Fibroblast of villous mesenchyme (primary cell): ENCODE data around the gene DCHS1. TPM values are rescaled to one million over a fixed set of nuclear protein-coding genes. Genes with fewer than 3 reads are reported as not detected.

ENCODE experiments used
- DNase-seq: peaks from one replicate; pipeline ENCODE4 v3.0.0-alpha.2; 2010; ENCODE audit warnings: low read depth
- H3K4me3 ChIP-seq: 2 replicates; pipeline ENCODE4 v1.5.1; 2011; ENCODE audit warnings: low read depth, mild to moderate bottlenecking, low read length
- total RNA-seq: library from RNA; depleted of rRNA; stranded (reverse); fragments of >200 nt; gene quantifications from 2 replicates; pipeline ENCODE4 v1.2.3, GENCODE V29; 2012
- TF ChIP-seq, protein P1 (sequence below): IDR thresholded peaks from 2 replicates; pipeline ENCODE4 v1.5.1; 2012; ENCODE audit warnings: low read depth, mild to moderate bottlenecking, low read length; ENCODE audit not compliant: insufficient read depth

Gene DCHS1
- total RNA-seq, 1 donor = 33.7 TPM

DNA sequence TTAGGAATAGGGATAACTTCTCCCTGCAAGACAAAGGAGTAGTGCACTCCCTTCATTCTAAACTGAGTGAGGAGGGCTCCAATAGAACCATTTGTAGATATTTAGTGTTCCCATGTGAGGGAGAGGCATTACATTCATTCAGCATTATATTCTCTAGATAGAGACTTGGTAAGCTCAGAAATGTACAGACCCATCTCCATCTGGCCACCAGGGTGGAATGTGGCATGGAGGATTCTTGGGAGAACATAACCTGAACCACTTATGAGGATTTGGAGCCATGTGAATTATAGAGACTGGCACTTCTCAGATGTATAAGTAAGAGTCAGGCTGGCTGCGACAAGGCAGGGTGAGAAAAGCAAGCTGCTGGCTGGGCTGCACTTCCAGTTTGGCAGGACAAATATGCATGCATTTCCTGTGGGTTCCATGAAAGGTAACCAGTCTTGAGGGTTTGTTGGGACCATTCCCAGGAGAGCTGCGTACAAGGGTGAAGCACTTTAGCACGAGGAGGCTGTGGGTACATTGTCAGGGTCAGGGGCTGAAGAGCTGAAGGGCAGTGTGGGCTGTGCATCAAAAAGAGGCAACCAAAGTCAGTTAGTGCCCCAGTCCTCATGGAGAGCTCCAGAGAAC lies 61.4 kb downstream of the DCHS1 start:
- no peak overlapping the region for H3K4me3 ChIP-seq
- no peak for DNase-seq
- TF ChIP-seq, protein P1, sequence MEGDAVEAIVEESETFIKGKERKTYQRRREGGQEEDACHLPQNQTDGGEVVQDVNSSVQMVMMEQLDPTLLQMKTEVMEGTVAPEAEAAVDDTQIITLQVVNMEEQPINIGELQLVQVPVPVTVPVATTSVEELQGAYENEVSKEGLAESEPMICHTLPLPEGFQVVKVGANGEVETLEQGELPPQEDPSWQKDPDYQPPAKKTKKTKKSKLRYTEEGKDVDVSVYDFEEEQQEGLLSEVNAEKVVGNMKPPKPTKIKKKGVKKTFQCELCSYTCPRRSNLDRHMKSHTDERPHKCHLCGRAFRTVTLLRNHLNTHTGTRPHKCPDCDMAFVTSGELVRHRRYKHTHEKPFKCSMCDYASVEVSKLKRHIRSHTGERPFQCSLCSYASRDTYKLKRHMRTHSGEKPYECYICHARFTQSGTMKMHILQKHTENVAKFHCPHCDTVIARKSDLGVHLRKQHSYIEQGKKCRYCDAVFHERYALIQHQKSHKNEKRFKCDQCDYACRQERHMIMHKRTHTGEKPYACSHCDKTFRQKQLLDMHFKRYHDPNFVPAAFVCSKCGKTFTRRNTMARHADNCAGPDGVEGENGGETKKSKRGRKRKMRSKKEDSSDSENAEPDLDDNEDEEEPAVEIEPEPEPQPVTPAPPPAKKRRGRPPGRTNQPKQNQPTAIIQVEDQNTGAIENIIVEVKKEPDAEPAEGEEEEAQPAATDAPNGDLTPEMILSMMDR = no peak

DNA sequence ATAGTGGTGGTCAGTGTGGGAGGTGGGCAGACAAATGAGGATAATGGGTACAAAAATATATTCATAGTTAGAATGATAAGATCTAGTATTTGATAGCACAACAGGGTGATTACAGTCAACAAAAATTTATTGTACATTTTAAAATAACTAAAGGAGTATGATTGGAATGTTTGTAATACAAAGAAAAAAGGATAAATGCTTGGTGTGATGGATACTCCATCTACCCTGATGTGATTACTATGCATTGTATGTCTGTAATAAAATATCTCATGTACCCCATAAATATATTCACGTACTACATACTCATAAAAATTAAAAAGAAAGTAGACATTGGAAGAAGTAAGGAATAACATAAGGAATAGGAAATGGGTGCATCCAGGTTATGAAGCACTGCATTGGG lies 67.6 kb downstream of the DCHS1 start:
- no peak for DNase-seq
- no peak overlapping the region for H3K4me3 ChIP-seq
- TF ChIP-seq, protein P1 = no peak

DNA sequence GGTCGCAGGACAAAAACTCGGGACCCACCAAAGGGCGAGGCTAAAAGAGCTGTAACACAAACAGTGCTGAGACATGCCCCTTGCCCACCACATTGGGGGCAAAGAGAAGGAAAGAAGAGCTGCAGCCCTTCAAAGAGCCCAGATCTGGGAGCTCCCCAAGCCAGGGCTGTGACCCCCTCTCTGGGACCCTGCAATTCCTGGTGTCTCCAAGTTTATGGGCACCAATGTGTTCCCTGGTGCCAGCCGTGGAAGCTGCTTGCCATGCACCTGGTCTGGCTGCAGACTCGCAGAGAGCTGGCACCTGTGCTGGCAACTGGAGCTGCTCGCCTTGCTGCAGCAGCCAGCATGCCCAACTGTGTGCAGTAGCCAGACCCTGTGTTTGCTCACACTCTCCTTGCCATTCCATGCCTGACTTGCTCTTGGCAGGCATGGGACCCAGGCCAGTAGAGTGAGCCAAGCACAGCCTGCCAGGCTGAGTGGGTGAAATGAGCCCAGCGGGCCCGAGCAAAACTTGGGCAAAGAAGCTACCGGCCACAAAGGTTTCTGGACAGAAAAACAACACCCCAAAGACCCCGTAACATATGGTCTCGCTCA lies 68.2 kb downstream of the DCHS1 start:
- no peak overlapping the region for H3K4me3 ChIP-seq
- TF ChIP-seq, protein P1 = no peak
- DNase-seq = no peak

DNA sequence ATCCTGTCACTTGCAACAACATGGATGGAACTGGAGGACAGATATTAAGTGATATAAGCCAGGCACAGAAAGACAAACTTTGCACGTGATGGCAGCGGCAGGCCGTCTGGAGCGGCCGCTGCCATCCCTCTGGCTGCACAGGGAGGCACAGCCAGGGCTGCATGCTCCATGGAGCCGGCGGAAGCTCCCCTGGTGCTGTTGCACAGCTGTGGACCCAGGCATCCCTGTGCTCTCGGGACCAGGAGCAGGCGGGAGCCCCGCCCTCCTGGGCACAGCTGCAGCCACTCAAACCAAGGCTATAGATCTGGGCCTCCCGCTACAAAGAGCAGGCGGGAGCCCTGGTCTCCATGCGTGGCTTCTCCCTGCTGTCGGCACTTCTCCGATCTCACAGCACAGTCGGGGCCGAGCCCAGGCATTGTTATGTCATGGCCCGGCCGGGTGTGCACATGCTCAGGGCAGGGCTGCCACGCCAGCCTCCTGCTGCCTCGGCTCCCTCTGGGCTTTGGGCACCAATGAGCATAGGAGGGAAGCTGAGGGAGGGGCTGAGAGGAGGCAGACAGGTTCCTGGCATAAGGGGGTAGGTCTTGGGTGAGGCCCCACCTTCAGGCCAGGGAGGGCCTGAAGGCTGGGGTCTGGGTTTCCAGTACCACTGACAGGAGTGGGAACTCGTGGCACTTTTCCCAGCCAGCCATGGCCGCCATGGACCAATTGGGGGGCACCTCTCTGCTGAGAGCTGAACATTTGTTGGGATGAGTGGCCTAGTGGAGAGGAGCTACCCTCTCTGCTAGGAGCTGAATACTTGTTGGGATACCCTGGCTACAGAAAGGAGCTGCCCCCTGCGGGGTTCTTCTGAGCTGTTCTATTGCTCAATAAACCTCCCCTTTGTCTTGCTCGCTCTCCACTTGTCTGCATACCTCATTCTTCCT lies 68.9 kb downstream of the DCHS1 start:
- DNase-seq = no peak
- H3K4me3 ChIP-seq = no peak overlapping the region
- TF ChIP-seq, protein P1 = no peak

DNA sequence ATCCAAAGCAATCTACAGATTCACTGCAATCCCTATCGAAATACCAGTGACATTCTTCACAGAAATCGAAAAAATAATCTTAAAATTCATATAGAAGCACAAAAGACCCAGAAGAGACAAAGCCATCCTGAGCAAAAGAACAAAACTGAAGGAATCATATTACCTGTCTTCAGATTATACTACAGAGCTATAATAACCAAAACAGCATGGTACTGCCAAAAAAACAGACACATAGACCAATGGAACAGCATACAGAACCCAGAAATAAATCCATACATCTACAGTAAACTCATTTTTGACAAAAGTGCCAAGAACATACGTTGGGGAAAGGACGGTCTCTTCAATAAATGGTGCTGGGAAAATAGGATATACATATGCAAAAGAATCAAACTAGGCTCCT lies 71.1 kb downstream of the DCHS1 start:
- DNase-seq = no peak
- no peak overlapping the region for H3K4me3 ChIP-seq
- TF ChIP-seq, protein P1 = no peak

DNA sequence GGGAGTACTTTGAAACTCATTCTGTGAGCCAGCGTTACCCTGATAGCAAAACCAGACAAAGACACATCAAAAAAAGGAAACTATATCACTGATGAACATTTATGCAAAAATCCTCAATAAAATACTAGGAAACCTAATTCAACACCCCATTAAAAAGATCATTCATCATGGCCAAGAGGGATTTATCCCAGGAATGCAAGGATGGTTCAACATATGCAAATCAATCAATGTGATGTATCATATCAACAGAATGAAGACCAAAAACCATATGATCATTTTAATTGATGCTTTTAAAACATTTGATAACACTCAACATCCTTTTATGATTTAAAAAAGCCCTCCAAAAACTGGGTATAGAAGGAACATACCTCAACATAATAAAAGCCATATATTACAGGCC lies 72.0 kb downstream of the DCHS1 start:
- DNase-seq = no peak
- no peak overlapping the region for H3K4me3 ChIP-seq
- TF ChIP-seq, protein P1 = no peak
